ENCODE data around the gene ZFP36L1.

DNA sequence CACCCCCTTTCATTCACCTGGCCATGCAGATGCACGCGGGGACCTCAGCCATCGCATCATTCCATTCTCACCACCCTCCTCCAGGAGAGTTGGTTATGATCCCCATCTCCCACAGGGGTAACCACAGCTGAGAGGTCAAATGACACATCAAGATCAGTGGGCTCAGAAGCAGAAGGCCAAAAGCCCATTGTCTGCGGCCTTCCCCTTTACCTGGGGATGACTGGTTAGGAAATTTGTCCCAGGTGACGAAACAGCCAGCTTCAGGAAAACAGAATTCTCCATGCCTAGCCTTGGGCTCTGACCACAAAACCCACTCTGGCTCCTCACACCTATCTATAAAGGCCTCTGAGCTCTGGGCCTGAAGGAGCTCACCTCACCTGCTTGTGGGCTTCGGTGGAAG is 36.1 kb downstream of the ZFP36L1 start:
- TF ChIP-seq TAF1 (IDR thresholded peaks at IDR 0.05; ENCODE audit: borderline replicate concordance, low read depth, low read length) (no peak), POLR2A (IDR thresholded peaks at IDR 0.05; ENCODE audit: low read depth, low read length) (no peak), POLR2AphosphoS5 (IDR thresholded peaks at IDR 0.05; ENCODE audit: low read depth, low read length) (no peak)

All from GM12892 (cell line).